Panc1 (cell line): ENCODE measurements around the gene AMFR. TPM values are rescaled to one million over a fixed set of nuclear protein-coding genes. Genes with fewer than 3 reads are reported as not detected.

ENCODE experiments used
- ATAC-seq: fragments of 200-7000 bp; cut with Tn5 transposase; 2 replicates; pipeline ENCODE4 v1.9.1; 2020; ENCODE audit warnings: mild to moderate bottlenecking, moderate library complexity
- BruUV-seq: library from RNA; stranded (reverse); fragments of 400-500 nt; replicated peaks from 2 replicates; lab custom pipeline; 2021; lab: Mats Ljungman, UMichigan
- CTCF ChIA-PET: fragments of 300-600 bp; sonication (Branson Sonifier 250); formaldehyde crosslinking; loops from one replicate; lab custom pipeline; 2022; ENCODE audit warnings: antibody characterized with exemption; lab: Charles Lee
- POLR2A ChIA-PET: fragments of 300-600 bp; sonication (Branson Sonifier 250); formaldehyde crosslinking; loops from one replicate; lab custom pipeline; 2022; ENCODE audit warnings: antibody characterized with exemption; lab: Charles Lee
- DNase-seq: peaks from one replicate; pipeline ENCODE4 v3.0.0-alpha.2; 2010; ENCODE audit warnings: low read depth, low spot score
- H3K27ac ChIP-seq: 2 replicates; pipeline ENCODE4 v1.5.1; 2011; ENCODE audit warnings: mild to moderate bottlenecking, low read length, inconsistent platforms
- H3K27me3 ChIP-seq: fragments of 200-500 bp; sonication (Bioruptor generic); 2 replicates; pipeline ENCODE4 v1.6.0; 2014; ENCODE audit warnings: low read length, inconsistent platforms; ENCODE audit not compliant: control insufficient read depth, insufficient read depth
- H3K36me3 ChIP-seq: fragments of 200-500 bp; sonication (Bioruptor generic); 2 replicates; pipeline ENCODE4 v1.5.1; 2014; ENCODE audit warnings: inconsistent platforms, mild to moderate bottlenecking, low read length, moderate library complexity; ENCODE audit not compliant: control insufficient read depth, insufficient read depth
- H3K4me1 ChIP-seq: 2 replicates; pipeline ENCODE4 v1.5.1; 2011; ENCODE audit warnings: inconsistent platforms, mild to moderate bottlenecking, low read length, moderate library complexity; ENCODE audit not compliant: control insufficient read depth, insufficient read depth
- H3K4me3 ChIP-seq, 2 experiments: 2 replicates each; pipeline ENCODE4 v1.5.1; 2011 to 2012; ENCODE audit warnings: low read depth in 2 of 2, low read length in 2 of 2, mild to moderate bottlenecking in 2 of 2, inconsistent platforms in 1 of 2, moderate library complexity in 1 of 2
- H3K9me3 ChIP-seq: fragments of 200-500 bp; sonication (Bioruptor generic); 2 replicates; pipeline ENCODE4 v1.5.1; 2014; ENCODE audit warnings: low read depth, mild to moderate bottlenecking, inconsistent platforms, low read length, moderate library complexity; ENCODE audit not compliant: control insufficient read depth, insufficient read depth
- POLR2AphosphoS5 ChIP-seq: IDR thresholded peaks from 2 replicates; pipeline ENCODE4 v1.6.1; 2012; ENCODE audit warnings: mild to moderate bottlenecking, low read depth, low read length, moderate library complexity
- SIN3A ChIP-seq: IDR thresholded peaks from 2 replicates; pipeline ENCODE4 v1.6.1; 2012; ENCODE audit warnings: low read depth, mild to moderate bottlenecking, low read length, moderate library complexity, borderline replicate concordance; ENCODE audit not compliant: insufficient read depth
- TCF7L2 ChIP-seq: IDR thresholded peaks from 2 replicates; pipeline ENCODE4 v1.6.1; 2011; ENCODE audit warnings: mild to moderate bottlenecking, low read depth, low read length, inconsistent platforms
- in situ Hi-C: cut with HindIII; loops from 2 replicates; pipeline ENCODE4 v1.10.0; 2016; ENCODE audit warnings: low sequenced_read_pairs, low pct_unique_long_range_greater_than_20kb
- intact Hi-C: fragments of 100-400 bp; cut with micrococcal nuclease; formaldehyde crosslinking; loops from one replicate; pipeline ENCODE4 v1.10.0; 2022; ENCODE audit not compliant: unreplicated experiment
- total RNA-seq: library from RNA; stranded (reverse); gene quantifications from one replicate; pipeline ENCODE4 v1.2.1, GENCODE V29; 2021; ENCODE audit not compliant: unreplicated experiment
- TF ChIP-seq, protein P1 (sequence below), 2 experiments: IDR thresholded peaks; 2 replicates each; pipeline ENCODE4 v1.6.1; 2011 to 2012; ENCODE audit warnings: low read depth in 2 of 2, control low read depth in 1 of 2, low read length in 1 of 2, mild to moderate bottlenecking in 1 of 2, moderate library complexity in 1 of 2; ENCODE audit not compliant: insufficient read depth in 1 of 2
- TF ChIP-seq, protein P2 (sequence below): fragments of 450-650 bp; IDR thresholded peaks from 2 replicates; pipeline ENCODE4 v1.5.1; 2017; ENCODE audit warnings: mild to moderate bottlenecking

AMFR gene
- total RNA-seq, 1 experiment from 2014 or later, result 89.6 TPM

DNA sequence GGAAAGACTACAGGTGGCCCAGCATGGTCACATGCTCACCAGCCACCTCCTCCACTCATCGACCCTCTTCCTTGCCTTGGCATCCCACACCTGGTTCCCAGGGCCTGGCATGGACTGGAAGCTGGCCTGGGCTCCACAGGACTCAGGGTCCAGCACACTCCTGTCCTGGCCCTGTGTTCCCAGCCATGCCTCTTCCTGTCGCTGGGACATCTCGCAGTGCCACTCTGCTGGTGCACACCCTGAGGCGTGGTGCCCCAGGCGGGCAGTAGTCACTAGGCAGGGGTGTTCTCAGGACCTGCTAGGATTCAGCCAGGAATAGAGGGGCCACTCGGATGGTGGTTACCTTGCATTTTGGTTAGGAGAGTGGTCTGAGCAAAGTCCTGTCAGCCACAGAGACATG lies 99.4 kb downstream of the AMFR start:
- ATAC-seq (no peak), DNase-seq (no peak)
- Histone ChIP-seq H3K9me3 (no peaks in the 10 kb centered on the region), H3K27ac (no peak overlapping the region), H3K4me3 (no peak overlapping the region), H3K4me1 (no peaks in the 10 kb centered on the region), H3K36me3 (no peaks in the 10 kb centered on the region), H3K27me3 (no peaks in the 10 kb centered on the region)
- in situ Hi-C loops (no loop called here), intact Hi-C loops (no loop called here)
- POLR2A ChIA-PET, result no interaction called here
- BruUV-seq, result no TSS peak
- no peak for TF ChIP-seq POLR2AphosphoS5
- TF ChIP-seq, protein P1, sequence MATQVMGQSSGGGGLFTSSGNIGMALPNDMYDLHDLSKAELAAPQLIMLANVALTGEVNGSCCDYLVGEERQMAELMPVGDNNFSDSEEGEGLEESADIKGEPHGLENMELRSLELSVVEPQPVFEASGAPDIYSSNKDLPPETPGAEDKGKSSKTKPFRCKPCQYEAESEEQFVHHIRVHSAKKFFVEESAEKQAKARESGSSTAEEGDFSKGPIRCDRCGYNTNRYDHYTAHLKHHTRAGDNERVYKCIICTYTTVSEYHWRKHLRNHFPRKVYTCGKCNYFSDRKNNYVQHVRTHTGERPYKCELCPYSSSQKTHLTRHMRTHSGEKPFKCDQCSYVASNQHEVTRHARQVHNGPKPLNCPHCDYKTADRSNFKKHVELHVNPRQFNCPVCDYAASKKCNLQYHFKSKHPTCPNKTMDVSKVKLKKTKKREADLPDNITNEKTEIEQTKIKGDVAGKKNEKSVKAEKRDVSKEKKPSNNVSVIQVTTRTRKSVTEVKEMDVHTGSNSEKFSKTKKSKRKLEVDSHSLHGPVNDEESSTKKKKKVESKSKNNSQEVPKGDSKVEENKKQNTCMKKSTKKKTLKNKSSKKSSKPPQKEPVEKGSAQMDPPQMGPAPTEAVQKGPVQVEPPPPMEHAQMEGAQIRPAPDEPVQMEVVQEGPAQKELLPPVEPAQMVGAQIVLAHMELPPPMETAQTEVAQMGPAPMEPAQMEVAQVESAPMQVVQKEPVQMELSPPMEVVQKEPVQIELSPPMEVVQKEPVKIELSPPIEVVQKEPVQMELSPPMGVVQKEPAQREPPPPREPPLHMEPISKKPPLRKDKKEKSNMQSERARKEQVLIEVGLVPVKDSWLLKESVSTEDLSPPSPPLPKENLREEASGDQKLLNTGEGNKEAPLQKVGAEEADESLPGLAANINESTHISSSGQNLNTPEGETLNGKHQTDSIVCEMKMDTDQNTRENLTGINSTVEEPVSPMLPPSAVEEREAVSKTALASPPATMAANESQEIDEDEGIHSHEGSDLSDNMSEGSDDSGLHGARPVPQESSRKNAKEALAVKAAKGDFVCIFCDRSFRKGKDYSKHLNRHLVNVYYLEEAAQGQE (IDR thresholded peaks at IDR 0.05; ENCODE audit: insufficient read depth in 1 of 2, low read depth in 2 of 2, low read length in 1 of 2), result no peak
- CTCF ChIA-PET, result no interaction called here

DNA sequence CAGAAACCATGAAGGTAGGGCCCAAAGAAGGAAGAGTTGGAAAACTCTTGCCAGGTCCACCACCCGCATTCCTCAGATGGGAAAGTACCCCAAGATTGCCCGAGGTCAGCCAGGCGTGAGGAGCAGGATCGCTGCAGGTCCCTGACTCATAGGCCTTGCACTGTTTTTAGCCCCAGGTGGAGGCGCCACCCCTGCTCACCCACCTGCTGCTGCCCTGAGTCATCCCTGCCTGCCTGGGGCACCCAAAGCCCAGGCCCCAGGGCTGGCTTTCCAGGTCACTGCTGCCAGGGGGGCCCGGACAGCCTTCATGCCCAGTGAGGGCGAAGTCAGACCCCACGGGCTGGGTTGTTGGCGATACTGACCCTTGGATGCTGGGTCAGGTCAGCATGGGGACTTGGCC lies 100.9 kb downstream of the AMFR start:
- no TSS peak for BruUV-seq
- ChIA-PET POLR2A (no interaction called here), CTCF (no interaction called here)
- intact Hi-C loops (no loop called here), in situ Hi-C loops (no loop called here)
- DNase-seq (no peak), ATAC-seq (peak; percentile 42; the same call in 1 of the 2 replicates)
- H3K4me3 ChIP-seq, result no peak overlapping the region
- TF ChIP-seq, protein P1 (IDR thresholded peaks at IDR 0.05; ENCODE audit: insufficient read depth in 1 of 2, low read depth in 2 of 2, low read length in 1 of 2), result no peak
- no peaks in the 10 kb centered on the region for H3K27me3 ChIP-seq
- H3K36me3 ChIP-seq, result no peaks in the 10 kb centered on the region
- H3K27ac ChIP-seq, result no peak overlapping the region
- H3K4me1 ChIP-seq, result no peaks in the 10 kb centered on the region
- H3K9me3 ChIP-seq, result no peaks in the 10 kb centered on the region

DNA sequence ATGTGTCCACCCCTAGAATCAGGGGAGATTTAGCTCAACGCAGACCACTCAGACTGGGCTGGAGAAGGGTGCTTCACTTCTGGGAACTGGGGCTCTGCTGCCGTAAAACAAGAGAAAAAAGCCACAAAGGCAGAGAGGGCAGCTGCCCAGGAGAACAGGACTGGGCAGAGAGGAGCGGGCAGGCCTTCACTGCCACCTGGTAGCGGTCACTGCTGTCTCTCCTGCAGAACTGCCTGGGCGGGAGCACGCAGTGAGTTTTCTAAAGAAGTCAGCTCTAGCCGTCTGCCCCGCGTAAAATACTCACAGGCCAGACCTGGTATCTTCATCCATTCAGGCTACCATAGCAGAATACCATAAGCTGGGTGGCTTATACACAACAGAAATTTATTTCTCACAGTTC lies 103.8 kb downstream of the AMFR start:
- H3K27ac ChIP-seq, result no peak overlapping the region
- no peak for ATAC-seq
- no peaks in the 10 kb centered on the region; the same call in 1 of the 2 replicates for H3K4me1 ChIP-seq
- H3K27me3 ChIP-seq, result no peaks in the 10 kb centered on the region
- BruUV-seq, result no TSS peak
- intact Hi-C loops (no loop called here), in situ Hi-C loops (no loop called here)
- ChIA-PET POLR2A (no interaction called here), CTCF (interaction anchor here (0.6 kb wide), 1 partner anchor 11 kb away, joined by 3 read pairs; no protein-coding TSS in a partner anchor)
- H3K36me3 ChIP-seq, result no peaks in the 10 kb centered on the region
- no peak overlapping the region for H3K4me3 ChIP-seq
- TF ChIP-seq SIN3A (no peak), TCF7L2 (no peak), POLR2AphosphoS5 (no peak)
- TF ChIP-seq, protein P2, sequence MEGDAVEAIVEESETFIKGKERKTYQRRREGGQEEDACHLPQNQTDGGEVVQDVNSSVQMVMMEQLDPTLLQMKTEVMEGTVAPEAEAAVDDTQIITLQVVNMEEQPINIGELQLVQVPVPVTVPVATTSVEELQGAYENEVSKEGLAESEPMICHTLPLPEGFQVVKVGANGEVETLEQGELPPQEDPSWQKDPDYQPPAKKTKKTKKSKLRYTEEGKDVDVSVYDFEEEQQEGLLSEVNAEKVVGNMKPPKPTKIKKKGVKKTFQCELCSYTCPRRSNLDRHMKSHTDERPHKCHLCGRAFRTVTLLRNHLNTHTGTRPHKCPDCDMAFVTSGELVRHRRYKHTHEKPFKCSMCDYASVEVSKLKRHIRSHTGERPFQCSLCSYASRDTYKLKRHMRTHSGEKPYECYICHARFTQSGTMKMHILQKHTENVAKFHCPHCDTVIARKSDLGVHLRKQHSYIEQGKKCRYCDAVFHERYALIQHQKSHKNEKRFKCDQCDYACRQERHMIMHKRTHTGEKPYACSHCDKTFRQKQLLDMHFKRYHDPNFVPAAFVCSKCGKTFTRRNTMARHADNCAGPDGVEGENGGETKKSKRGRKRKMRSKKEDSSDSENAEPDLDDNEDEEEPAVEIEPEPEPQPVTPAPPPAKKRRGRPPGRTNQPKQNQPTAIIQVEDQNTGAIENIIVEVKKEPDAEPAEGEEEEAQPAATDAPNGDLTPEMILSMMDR, result no peak
- TF ChIP-seq, protein P1 (IDR thresholded peaks at IDR 0.05; ENCODE audit: insufficient read depth in 1 of 2, low read depth in 2 of 2, low read length in 1 of 2), result no peak
- H3K9me3 ChIP-seq, result no peaks in the 10 kb centered on the region
- no peak for DNase-seq
